ENCODE results near the gene PLB1. TPM values are rescaled to one million over a fixed set of nuclear protein-coding genes. Genes with fewer than 3 reads are reported as not detected.

Gene PLB1
- total RNA-seq, 1 experiment from 2014 or later: not detected

- DNase-seq (ENCODE audit: low spot score): no peak
Measured at GRCh38 chr2:28590496-28591301, 94.8 kb downstream of the PLB1 start.

- DNase-seq (ENCODE audit: low spot score): no peak
Measured at GRCh38 chr2:28591711-28592335, 96.0 kb downstream of the PLB1 start.

GRCh38 chr2:28592481-28592880, 96.6 kb downstream of the PLB1 start:
- DNase-seq (ENCODE audit: low spot score): no peak

- no peak for DNase-seq (ENCODE audit: low spot score)
Measured at GRCh38 chr2:28593160-28593755, 97.4 kb downstream of the PLB1 start.

- DNase-seq (ENCODE audit: low spot score): no peak
Measured at GRCh38 chr2:28594000-28594331, 98.1 kb downstream of the PLB1 start.

- peak; percentile 98 for DNase-seq (ENCODE audit: low spot score)
Measured at GRCh38 chr2:28594332-28595108, 98.7 kb downstream of the PLB1 start.

GRCh38 chr2:28595323-28595722, 99.5 kb downstream of the PLB1 start:
- DNase-seq (ENCODE audit: low spot score): no peak

- no peak for DNase-seq (ENCODE audit: low spot score)
Measured at GRCh38 chr2:28598484-28598883, 102.6 kb downstream of the PLB1 start.

GRCh38 chr2:28600181-28600580, 104.3 kb downstream of the PLB1 start:
- DNase-seq (ENCODE audit: low spot score): no peak

GRCh38 chr2:28601616-28602015, 105.8 kb downstream of the PLB1 start:
- no peak for DNase-seq (ENCODE audit: low spot score)

- DNase-seq (ENCODE audit: low spot score): no peak
Measured at GRCh38 chr2:28602136-28602660, 106.3 kb downstream of the PLB1 start.

- no peak for DNase-seq (ENCODE audit: low spot score)
Measured at GRCh38 chr2:28602751-28603639, 107.1 kb downstream of the PLB1 start.

GRCh38 chr2:28603821-28604220, 108.0 kb downstream of the PLB1 start:
- DNase-seq (ENCODE audit: low spot score): no peak

GRCh38 chr2:28604284-28604843, 108.5 kb downstream of the PLB1 start:
- DNase-seq (ENCODE audit: low spot score): no peak

GRCh38 chr2:28606986-28607441, 111.2 kb downstream of the PLB1 start:
- no peak for DNase-seq (ENCODE audit: low spot score)

- no peak for DNase-seq (ENCODE audit: low spot score)
Measured at GRCh38 chr2:28607730-28608499, 112.1 kb downstream of the PLB1 start.

GRCh38 chr2:28608500-28609424, 112.9 kb downstream of the PLB1 start:
- no peak for DNase-seq (ENCODE audit: low spot score)

- peak; percentile 75 for DNase-seq (ENCODE audit: low spot score)
Measured at GRCh38 chr2:28610583-28611201, 114.8 kb downstream of the PLB1 start.
